Activated CD4-positive, alpha-beta T cell treated with anti-CD3 and anti-CD28 coated beads, Interleukin-2, amount 50 U/mL, for 4 hours (primary cell): ENCODE measurements around the gene LARGE1.

Experiments used
- DNase-seq, 2 experiments: peaks; one replicate each; pipeline ENCODE4 v3.0.0-alpha.2; 2020

Gene LARGE1

GRCh38 chr22:33515795-33516194 lies 404.5 kb downstream of the LARGE1 start:
- DNase-seq = no peak

- no peak for DNase-seq
Observed at GRCh38 chr22:33513388-33514338, 406.6 kb downstream of the LARGE1 start.

GRCh38 chr22:33512908-33513307 lies 407.4 kb downstream of the LARGE1 start:
- DNase-seq = no peak

- no peak for DNase-seq
Observed at GRCh38 chr22:33510429-33510904, 409.8 kb downstream of the LARGE1 start.

GRCh38 chr22:33504941-33505625 lies 415.2 kb downstream of the LARGE1 start:
- DNase-seq = no peak

GRCh38 chr22:33496112-33496511 lies 424.2 kb downstream of the LARGE1 start:
- DNase-seq = no peak

- no peak for DNase-seq
Observed at GRCh38 chr22:33493476-33494205, 426.6 kb downstream of the LARGE1 start.

GRCh38 chr22:33492210-33492651 lies 428.0 kb downstream of the LARGE1 start:
- DNase-seq = no peak

- no peak for DNase-seq
Observed at GRCh38 chr22:33487041-33487716, 433.1 kb downstream of the LARGE1 start.

GRCh38 chr22:33481550-33481949 lies 438.7 kb downstream of the LARGE1 start:
- DNase-seq = no peak

- no peak for DNase-seq
Observed at GRCh38 chr22:33477120-33478111, 442.9 kb downstream of the LARGE1 start.

- DNase-seq = no peak
Observed at GRCh38 chr22:33476716-33477115, 443.6 kb downstream of the LARGE1 start.

GRCh38 chr22:33476206-33476605 lies 444.1 kb downstream of the LARGE1 start:
- no peak for DNase-seq

GRCh38 chr22:33474587-33474986 lies 445.7 kb downstream of the LARGE1 start:
- DNase-seq = no peak

GRCh38 chr22:33472462-33473344 lies 447.6 kb downstream of the LARGE1 start:
- DNase-seq = no peak

GRCh38 chr22:33470456-33470855 lies 449.8 kb downstream of the LARGE1 start:
- no peak for DNase-seq

GRCh38 chr22:33467620-33468095 lies 452.6 kb downstream of the LARGE1 start:
- DNase-seq = no peak

GRCh38 chr22:33467080-33467479 lies 453.2 kb downstream of the LARGE1 start:
- no peak for DNase-seq

- no peak for DNase-seq
Observed at GRCh38 chr22:33465554-33465953, 454.7 kb downstream of the LARGE1 start.

- no peak for DNase-seq
Observed at GRCh38 chr22:33464698-33465097, 455.6 kb downstream of the LARGE1 start.
